ENCODE results near the gene TMPRSS11A.

DNA sequence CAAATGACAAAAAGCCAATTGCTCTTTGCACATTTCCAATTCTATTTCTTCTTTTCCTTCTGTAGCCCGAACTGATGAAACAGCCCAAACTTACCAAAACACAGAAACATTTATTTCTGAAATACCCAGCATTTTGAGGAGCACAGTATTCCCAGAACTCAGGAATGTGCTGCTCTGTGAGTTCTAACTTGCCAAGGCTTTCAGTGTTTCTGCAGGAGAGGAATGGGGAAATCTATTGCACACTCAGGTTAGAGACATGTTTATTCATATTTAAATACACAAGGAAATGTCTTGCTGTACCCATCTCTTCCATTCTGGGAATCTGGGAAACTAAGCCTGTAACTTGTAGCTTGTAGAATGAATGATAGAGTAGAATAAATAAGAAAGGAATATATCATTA, 90.2 kb downstream of the TMPRSS11A start:
- no peak for TF ChIP-seq EZH2 (IDR thresholded peaks at IDR 0.05; ENCODE audit: borderline replicate concordance, low read depth, low read length, severe bottlenecking)
- TF ChIP-seq, protein P1, sequence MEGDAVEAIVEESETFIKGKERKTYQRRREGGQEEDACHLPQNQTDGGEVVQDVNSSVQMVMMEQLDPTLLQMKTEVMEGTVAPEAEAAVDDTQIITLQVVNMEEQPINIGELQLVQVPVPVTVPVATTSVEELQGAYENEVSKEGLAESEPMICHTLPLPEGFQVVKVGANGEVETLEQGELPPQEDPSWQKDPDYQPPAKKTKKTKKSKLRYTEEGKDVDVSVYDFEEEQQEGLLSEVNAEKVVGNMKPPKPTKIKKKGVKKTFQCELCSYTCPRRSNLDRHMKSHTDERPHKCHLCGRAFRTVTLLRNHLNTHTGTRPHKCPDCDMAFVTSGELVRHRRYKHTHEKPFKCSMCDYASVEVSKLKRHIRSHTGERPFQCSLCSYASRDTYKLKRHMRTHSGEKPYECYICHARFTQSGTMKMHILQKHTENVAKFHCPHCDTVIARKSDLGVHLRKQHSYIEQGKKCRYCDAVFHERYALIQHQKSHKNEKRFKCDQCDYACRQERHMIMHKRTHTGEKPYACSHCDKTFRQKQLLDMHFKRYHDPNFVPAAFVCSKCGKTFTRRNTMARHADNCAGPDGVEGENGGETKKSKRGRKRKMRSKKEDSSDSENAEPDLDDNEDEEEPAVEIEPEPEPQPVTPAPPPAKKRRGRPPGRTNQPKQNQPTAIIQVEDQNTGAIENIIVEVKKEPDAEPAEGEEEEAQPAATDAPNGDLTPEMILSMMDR (IDR thresholded peaks at IDR 0.05; ENCODE audit: borderline replicate concordance, extremely low read depth, low read length, poor library complexity, severe bottlenecking), result no peak

Measured in DND-41 (cell line).